Measurements from ENCODE around the gene RSPRY1. TPM values are rescaled to one million over a fixed set of nuclear protein-coding genes. Genes with fewer than 3 reads are reported as not detected.

The RSPRY1 gene
- polyA plus RNA-seq, 3 donors: 46.7 to 49.7 (median 49.0) TPM

DNA sequence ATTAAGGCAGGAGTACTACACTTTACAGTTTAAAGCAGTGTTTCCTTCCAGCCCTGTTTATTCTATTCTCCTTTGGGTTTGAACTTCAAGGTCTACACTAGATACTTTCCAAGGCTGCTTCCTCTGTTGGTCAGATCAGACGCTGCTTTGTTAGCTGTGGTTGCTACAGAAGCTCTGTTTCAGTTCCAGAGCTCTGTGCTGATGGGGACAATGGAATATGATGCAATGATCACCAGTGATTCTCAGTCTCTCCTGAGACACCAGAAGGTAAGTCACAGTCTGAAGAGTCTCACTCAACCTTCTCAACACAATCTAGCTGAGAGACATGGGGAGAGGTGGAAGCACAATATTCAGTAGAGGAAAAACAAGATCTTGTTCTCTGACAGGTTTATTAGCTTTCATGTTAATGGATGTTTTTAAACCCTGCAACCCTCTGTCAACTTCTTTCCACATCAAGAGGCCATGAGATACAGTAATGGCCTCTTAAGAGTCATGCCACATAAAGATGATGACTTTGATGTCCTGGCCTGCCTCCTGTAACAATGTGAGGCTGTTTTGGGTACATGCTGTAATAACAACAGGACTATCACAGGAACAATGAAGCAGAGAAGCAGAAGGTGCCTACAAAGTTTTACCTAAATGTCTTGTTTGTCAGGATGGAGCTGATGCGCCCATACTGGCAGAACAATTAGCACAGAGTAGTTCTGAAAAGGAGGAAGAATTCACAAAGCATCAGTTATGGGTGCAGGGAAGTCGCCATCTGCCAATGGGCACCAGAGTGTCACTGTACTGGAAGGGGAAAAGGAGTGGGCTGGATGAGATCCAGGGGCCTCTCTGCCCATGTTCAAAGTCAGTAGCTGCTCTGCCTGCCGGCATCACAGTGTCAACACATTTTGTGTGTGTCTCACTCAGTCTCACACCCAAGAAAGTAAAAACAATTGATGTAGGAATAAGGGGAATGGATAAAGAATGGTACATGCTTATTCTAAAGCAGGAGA lies 33.7 kb upstream of the RSPRY1 start:
- DNase-seq (ENCODE audit: low read depth in 3 of 3, low spot score in 2 of 3): no peak

DNA sequence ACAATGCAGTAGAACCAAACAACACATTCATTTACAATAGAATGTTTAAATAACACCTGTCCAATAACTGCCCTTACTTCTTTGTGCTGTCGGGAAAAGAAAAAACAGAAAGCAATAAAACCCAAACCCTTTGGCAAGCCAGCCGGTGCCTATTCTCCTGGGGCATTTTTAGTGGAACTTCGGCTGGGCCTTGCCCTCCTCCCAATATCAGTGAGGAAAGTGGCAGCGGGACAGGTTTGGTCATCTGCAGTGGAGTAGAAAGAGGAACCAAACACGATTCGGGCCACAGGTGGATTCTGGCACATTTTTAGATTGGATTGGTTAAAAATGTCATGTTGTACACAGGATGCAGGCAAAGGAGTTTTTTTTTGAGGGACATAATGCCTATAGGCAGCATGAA lies 32.3 kb upstream of the RSPRY1 start:
- no peak for DNase-seq (ENCODE audit: low read depth in 3 of 3, low spot score in 2 of 3)

DNA sequence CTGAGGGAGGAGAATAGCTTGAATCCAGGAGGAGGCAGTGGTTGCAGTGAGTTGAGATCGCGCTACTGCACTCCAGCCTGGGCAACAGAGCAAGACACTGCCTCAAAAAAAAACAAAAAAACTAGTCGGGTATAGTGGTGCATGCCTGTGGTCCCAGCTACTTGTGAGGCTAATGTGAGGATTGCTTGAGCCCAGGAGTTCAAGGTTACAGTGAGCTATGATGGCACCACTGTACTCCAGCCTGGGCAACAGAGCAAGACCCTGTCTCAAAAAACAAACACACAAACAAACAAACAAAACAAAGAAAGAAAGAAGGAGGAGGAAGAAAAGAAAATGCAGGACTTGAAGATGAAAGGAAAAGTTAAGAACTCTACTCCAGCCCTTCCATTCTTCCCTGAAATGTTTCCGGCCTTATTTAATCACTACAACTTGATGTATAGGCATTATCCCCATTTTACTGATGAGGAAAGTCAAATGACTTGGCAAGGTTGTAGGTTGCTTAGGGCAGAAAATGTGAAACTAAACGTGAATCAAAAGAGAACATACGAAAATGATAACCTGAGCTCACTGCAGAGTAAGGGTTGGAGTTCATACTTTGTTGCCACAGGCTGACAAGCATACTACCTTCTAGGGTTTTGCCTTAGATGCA lies 30.3 kb upstream of the RSPRY1 start:
- no peak for DNase-seq (ENCODE audit: low read depth in 3 of 3, low spot score in 2 of 3)

DNA sequence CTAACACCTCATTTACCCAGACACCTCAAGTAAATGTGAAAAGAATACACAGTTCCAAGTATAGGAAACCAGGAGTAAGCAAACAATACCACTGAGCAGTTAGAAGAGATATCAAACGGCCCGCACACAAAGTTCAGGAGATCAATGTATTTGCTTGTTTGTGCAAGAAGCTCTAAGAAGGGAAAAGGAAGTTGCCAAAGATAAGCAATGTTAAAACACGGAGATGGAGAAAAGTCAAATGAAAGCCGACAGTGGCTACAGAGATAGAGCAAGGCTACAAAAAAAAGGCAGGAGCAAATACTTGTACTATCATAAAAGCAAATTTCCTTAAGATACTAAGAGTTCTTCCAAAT lies 29.8 kb upstream of the RSPRY1 start:
- DNase-seq (ENCODE audit: low read depth in 3 of 3, low spot score in 2 of 3): no peak

DNA sequence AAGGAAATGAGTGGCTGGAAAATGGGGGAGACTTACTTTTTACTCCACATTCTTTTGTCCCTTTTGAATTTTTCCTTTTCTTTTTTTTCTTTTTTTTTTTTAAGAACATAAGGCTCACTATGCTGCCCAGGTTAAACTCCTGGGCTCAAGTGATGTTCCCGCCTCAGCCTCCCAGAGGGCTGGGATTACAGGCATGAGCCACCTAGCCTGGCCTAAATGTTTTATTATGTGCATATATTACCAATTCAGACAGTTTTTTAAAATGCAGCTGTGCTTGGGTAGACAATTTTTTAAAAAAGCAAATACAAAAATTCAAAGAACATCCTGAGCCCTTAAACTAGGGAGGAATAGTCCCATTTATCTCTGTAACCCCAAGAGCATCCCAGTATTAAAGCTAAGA lies 28.6 kb upstream of the RSPRY1 start:
- DNase-seq (ENCODE audit: low read depth in 3 of 3, low spot score in 2 of 3): no peak

DNA sequence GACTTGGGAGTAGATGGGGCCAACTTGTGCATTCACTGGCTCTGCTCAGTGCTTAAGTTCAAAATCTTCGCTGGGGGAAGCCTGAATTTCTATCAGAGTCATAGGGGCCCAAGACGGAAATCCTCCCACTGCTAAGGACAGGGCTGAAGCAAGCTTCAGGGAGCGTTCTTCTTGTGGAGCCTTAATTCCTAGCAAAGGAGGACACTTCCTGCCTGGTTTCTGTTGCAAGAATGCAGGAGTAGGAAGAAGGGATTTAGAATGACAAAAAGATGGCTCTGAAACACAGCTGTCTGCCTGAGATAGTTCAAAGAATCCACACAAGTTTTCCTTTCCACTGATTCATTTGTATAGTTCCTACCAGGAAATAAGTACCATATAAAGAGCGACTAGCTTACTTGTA lies 26.7 kb upstream of the RSPRY1 start:
- DNase-seq (ENCODE audit: low read depth in 3 of 3, low spot score in 2 of 3): no peak

DNA sequence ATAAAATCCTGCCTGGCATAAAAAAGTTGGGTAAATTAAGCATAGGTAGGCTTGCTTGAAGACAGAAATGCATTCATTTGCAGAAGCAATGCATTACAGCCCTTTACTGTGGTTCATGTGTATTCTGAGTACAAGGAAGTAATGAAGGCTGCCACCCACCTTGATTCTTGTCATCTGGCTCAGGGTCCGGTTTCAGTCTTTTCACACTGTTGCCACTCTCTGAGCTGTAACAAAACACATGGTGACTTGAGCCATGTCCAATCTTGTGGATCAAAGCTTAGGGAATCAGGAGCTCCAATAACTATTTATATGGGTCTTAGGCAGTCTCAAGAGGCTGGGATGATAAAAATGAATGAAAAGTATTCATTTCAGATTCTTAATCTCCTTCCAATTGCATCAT lies 22.3 kb upstream of the RSPRY1 start:
- no peak for DNase-seq (ENCODE audit: low read depth in 3 of 3, low spot score in 2 of 3)

DNA sequence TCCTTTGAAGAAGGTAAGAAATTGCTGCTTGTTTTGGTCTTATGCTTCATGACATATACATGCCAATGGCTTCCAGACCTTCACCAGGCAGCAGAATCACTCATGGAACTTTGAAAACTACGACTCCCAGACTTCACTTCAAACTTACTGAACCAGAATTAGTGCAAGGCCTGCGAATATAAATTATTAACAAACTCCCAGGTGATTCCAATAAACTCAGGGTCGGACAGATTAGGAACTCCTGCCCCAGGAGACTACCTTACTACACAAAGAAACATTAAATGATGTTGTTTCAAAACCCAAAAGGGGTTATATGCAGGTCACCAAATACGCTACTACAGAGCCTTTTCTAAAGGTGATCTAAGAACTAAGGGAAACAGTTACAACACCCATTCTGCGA lies 20.6 kb upstream of the RSPRY1 start:
- DNase-seq (ENCODE audit: low read depth in 3 of 3, low spot score in 2 of 3): no peak

DNA sequence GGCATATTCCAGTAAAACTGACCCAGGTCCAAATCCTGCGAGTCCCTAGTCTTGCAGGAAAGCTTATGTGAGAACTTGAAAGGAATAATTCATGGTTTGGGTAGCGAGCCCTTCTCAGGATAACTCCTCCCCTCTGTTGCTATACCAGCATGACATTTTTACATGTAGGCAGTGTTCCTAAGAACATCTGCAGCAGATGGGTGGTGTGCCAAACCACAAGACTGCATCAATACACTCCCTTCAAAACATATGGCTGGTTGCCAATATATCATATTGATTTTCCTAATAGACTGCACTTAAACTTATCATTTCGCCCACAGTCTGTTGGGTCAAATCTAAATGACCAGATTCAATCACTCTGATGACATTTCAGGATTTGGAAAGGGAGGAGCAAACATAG lies 20.2 kb upstream of the RSPRY1 start:
- DNase-seq (ENCODE audit: low read depth in 3 of 3, low spot score in 2 of 3): no peak

DNA sequence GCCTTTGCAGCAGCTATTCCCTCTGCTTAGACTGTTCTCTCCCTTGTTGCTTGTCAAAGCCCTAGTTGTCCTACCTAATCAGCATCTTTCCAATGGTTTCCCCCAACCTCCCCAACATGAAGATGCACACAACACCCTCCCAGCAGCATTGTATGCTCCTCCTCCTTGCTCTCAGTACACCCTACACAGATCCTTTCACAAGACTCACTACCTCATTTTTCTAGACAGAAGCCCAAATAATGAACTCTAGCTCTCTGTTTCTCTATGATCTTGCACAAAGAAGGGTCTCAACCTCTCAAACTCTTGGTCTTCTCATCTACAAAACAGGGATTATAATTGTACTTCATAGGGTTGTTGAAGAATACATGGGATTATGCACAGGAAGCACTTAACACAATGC lies 19.7 kb upstream of the RSPRY1 start:
- DNase-seq (ENCODE audit: low read depth in 3 of 3, low spot score in 2 of 3): no peak

DNA sequence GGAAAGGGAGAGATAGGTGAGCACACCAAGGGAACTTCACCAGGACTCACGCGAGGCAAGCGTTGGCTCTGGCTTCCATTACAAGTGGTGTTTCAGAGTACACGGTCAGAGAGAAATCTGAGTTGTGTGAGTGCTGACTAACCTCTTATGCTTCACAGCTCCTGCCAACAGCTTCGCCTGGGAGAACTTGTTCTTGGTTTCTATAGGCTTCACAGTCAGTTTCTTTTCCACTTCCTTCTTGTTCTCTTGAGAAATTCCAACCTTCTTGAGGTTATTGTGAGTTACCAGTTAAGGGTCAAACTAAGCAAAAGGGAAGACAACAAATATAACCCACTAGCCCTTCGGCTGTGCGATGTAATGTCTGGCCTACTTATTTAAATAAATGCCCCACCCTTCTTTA lies 19.2 kb upstream of the RSPRY1 start:
- no peak for DNase-seq (ENCODE audit: low read depth in 3 of 3, low spot score in 2 of 3)

DNA sequence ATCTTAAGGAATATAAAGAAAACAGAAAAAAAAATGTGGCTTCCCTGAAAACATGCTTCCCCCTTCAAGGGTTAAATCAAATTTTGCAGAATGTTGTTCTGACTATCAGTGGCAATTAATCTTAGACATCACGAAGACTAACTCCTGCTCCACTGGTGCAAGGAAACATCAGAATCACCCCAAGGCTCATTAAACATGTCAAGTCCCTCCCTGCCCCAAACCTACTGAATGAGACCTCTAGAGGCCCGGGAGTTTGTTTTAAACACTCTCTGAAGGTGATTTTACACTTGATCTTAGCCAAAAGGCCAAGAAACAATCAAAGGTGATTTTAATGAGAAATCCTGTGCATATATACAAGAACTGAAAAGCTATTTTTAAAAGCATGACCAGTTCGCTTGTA lies 18.6 kb upstream of the RSPRY1 start:
- no peak for DNase-seq (ENCODE audit: low read depth in 3 of 3, low spot score in 2 of 3)

DNA sequence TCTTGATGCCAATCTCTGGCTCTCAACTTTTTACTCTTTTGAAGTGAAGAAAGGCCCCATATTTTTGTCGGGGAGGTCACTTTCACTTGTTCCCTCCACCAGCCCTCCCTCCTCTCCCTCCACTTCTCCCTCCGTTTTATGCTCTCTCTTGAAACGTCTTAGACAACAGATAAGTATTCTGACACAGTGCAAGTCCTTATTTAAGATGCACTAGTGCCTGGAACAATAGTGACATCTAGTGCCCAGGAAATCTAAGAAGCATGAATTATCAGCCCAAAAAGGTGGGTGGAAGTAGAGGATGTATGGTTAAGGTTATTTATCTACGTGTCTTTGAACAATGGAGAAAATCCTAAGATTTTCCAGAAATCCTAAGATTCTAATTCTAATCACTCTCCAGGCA lies 18.2 kb upstream of the RSPRY1 start:
- no peak for DNase-seq (ENCODE audit: low read depth in 3 of 3, low spot score in 2 of 3)

DNA sequence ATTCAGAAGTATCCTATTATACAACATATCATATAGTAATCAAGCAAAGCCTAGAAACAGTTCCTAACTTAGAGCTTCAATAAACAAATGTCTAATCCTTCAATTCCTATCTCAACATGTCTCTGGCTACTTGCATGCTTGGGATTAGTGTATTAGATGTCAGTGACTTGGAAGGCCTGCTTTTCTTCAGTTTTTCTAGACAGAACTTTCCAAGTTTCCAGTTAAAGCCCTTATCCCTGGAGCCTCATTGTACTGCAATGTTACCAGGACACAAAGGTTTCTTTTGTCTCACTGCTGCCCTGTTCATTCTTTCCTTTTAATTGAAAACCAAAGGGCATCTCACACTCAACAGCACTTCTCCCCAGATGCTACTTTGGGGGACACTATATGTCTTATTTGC lies 16.8 kb upstream of the RSPRY1 start:
- no peak for DNase-seq (ENCODE audit: low read depth in 3 of 3, low spot score in 2 of 3)

DNA sequence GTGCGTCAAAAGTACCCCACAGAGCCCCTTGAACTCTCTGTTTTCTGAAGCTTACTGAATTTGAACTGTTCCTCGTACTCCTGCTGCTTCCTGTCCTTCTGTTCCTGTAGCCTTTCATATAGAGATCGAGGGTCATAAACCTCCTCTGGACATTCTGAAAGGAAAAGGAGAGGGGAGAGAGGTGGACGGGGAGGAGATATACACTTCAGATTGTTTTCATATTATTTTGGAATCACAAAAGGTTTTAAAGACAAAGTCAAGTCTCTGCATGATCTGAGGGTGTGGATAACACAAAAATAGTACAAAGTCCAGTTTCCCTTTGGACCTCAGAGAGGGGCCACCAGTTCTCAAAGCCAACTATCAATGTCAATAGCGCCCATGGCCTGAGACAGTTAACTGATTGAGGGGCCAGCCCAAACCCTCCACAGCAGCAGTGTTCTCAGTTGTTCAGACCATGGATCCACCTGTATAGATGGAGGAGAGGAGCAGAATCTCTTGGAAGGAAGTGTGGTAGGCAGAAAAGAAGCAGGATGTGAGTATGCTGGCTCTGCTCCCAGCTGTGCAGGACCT lies 13.3 kb upstream of the RSPRY1 start:
- DNase-seq (ENCODE audit: low read depth in 3 of 3, low spot score in 2 of 3): no peak

DNA sequence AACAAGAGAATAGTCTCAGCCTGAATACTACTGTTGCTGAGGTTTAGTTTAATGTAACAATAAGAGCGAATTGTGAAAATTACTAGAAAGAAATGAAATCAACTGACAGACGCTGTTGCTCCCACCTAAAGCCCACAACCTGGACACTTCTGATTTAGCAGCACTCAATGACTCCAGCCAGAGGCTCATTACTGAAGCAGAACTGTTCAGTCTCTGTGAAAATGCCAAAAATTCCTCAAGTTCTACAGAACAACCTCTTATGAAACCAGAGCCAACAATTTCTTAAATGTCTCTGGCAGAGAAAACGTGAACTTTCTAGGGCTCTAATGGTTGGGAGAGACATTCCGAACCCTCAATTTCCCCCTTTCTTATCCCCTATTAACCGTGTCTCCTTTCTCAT lies 10.2 kb upstream of the RSPRY1 start:
- DNase-seq (ENCODE audit: low read depth in 3 of 3, low spot score in 2 of 3): no peak

DNA sequence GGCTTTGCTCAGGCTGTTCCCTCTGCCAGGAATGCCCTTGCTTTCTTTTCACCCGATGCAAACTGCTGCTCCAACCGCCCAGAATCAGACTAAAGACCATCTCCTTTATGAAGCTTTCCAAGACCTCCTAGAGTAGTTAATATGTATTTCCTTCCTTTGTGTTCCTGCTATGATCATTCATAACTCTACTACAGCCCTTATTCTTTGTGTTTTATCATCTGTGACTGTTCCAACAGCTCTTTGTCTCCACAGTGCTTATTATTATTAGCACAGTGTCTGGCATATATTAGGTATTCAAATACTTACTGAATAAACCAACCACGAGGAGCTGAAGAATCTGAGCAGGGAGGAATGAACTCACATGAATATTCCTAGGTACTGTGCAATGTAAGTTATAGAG lies 7.9 kb upstream of the RSPRY1 start:
- no peak for DNase-seq (ENCODE audit: low read depth in 3 of 3, low spot score in 2 of 3)

DNA sequence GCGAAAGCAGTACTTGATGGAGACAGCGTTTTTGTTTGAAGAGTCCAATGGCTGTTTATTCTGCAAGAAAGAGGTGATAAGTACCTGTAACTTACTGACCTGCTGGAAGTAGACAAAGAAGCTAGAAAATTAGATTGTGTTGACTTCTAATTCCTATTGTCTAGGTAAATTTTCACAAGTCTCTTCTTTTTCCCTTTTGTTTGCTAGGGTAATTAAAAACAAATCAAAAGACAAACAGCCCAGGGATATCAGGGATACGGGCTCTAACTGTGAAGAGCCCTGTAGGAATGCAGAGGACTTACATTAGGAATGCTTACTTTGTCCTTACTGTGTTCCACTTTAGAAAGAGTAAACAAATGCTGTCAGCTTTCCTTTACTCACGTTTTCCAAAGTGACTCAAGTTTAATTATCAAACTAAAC lies 7.3 kb upstream of the RSPRY1 start:
- no peak for DNase-seq (ENCODE audit: low read depth in 3 of 3, low spot score in 2 of 3)

DNA sequence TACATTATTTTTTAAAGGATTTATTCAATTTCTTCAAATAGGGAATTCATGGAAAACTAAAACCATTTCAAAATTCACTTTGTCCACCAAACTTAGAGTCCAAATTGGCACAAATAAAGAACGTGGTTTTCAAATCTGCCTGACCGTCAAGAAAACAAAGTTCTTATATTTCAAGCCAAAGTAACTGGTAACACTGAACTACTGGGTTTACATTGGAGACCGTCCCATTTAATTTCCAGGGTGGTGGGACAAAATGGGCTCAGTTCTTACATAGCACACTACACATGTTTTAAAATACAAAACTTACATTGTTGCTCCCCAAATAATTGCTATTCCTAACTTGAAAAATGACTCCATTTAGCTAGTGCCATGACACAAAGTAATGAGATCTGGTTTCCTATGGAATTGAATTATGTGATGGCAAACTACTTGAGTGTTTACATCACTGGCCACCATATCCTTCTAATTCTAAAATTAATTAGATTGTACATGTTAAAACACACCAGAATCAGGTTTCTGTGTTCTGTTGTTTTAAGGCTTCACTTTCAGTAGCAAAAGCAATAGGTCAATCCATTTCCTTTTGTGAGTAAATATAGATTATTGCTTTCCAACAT lies 6.8 kb upstream of the RSPRY1 start:
- DNase-seq (ENCODE audit: low read depth in 3 of 3, low spot score in 2 of 3): no peak

DNA sequence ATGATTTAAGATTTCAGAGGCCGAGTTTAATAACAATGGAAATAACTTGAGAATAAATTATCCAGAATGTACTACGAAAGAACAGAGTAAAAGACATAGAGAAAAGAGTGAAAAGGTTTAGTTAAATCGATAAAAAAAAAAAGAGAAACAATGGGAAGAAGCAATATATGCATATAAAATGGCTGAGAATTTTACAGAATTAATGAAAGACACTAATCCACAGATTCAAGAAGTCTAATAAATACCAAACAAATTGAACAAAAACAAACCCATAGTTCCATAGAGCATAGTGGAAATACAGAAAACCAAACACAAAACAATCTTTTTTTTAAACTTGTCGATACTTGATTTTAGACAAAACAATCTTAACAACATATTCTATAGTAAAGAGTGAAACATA lies 2.0 kb upstream of the RSPRY1 start:
- no peak for DNase-seq (ENCODE audit: low read depth in 3 of 3, low spot score in 2 of 3)

DNA sequence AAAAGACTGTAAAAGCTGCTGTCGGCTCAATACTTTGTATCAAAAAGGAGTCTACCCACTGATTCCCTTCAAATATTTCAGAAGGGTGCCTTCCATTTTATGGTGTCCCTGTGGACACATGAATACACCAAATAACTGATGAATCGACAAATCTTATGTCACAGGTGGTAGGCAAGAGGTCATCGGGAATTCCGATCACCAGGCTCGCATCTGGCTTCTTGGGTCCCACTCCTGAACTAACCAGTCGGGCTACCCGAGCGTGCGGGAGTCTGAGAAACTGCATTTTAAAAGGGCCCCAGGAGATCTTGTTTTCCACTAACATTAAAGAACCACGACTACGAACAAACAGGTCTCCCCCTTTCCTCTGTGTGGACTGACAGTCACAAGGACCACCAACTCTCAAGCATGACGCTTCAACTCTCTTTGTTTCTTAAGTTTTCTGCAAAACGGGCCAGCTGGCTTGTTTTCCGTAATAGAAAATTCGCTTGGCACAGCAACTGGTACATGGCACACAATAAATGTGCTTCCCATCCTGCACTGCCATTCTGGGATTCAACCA lies 1.2 kb upstream of the RSPRY1 start:
- DNase-seq (ENCODE audit: low read depth in 3 of 3, low spot score in 2 of 3): no peak
